HG03039 (cell line): ENCODE data around the gene TPRN.

ENCODE experiments used
- ATAC-seq: cut with Tn5 transposase; IDR thresholded peaks from one replicate; pipeline ENCODE4 v1.9.1; 2021; ENCODE audit warnings: mild to moderate bottlenecking, moderate library complexity; ENCODE audit not compliant: unreplicated experiment

TPRN gene

DNA sequence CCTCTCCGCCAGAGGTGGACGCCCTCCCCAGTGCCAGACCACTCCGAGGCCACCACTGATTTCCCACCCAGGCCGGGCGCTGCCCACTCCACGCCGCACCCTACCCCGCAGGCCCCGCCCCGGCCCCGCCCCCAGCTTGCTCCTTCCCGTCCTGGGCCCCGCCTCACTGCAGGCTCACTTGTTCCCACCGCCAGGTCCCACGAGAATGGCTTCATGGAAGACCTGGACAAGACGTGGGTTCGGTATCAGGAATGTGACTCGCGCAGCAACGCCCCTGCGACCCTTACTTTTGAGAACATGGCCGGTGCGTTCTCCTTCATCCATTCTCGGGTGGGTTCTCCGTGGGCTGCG is 37.2 kb downstream of the TPRN start:
- no peak for ATAC-seq

DNA sequence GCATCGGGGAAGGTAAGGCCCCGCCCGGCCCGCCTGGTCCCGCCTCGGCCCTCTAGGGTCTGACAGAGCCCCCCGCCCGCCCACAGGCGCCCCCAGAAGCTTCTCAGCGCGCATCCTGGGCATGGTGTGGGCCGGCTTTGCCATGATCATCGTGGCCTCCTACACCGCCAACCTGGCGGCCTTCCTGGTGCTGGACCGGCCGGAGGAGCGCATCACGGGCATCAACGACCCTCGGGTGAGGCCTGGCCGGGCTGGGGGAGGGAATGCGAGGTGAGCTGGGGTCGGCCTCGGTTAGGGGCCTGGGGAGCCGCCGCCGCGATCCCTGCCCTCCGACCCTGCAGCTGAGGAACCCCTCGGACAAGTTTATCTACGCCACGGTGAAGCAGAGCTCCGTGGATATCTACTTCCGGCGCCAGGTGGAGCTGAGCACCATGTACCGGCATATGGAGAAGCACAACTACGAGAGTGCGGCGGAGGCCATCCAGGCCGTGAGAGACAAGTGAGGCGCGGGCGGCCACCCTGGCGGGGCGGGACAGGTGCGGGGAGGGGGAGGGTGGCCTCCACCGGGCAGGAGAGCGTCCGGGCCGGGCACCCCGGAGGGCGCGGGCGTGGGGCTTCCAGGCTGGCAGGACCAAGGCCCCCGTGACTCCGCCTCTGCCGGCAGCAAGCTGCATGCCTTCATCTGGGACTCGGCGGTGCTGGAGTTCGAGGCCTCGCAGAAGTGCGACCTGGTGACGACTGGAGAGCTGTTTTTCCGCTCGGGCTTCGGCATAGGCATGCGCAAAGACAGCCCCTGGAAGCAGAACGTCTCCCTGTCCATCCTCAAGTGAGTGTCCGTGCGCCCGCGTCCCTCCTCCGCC is 37.8 kb downstream of the TPRN start:
- no peak for ATAC-seq

DNA sequence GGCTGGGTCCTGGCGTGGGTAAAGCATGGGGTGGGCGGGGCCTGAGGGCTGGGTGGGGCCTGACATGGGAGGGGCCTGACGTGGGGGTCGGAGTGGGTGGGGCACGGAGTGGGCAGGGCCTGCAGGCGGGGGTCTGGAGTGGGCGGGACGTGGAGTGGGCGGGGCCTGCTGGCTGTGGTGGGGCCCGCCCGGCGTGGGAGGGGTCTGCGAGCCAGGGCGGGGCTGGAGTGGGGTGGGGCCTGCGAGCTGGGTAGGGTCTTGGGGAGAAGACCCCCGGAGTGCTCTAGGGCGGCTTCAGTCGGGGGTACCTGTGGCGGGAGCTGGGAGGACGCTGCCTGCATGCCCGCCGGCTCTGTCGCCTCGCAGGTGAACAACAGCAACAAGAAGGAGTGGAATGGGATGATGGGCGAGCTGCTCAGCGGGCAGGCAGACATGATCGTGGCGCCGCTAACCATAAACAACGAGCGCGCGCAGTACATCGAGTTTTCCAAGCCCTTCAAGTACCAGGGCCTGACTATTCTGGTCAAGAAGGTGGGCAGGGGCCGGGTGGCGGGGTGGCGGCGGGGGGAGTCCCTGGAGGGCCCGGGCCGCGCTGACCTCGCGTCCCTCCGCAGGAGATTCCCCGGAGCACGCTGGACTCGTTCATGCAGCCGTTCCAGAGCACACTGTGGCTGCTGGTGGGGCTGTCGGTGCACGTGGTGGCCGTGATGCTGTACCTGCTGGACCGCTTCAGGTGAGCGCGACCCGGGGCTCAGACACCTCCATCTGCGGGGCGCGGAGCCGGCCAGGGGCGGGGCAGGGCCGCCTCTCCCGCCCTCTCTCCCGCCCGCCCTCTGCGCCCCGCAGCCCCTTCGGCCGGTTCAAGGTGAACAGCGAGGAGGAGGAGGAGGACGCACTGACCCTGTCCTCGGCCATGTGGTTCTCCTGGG is 38.7 kb downstream of the TPRN start:
- no peak for ATAC-seq

DNA sequence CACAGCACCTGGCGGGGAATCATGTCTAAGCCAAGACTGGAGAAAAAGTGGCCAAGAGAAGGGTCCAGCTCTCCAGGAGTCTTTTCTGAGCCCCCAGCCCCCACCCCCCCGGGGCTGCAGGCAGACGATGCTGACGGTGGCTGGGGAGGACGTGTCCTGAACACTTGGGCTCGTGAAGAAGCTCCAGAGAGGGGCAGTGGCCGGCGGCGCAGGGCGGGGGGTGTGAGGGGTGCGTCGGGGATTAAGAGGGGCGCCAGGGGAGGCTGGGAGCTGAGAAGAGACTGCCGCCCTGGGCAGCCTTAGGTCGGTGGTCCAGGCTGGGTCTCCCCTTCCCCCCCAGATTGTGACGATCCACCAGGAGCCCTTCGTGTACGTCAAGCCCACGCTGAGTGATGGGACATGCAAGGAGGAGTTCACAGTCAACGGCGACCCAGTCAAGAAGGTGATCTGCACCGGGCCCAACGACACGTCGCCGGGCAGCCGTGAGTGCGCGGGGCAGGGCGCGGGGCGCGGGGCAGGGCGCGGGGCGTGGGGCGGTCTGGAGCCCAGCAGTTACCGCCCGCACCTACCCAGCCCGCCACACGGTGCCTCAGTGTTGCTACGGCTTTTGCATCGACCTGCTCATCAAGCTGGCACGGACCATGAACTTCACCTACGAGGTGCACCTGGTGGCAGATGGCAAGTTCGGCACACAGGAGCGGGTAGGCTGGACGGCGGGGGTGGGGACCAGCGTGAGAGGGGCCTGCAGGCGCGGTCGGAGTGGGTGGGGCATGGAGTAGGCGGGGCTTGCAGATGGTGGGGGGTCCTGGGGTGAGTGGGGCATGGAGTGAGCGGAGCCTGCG is 39.6 kb downstream of the TPRN start:
- no peak for ATAC-seq

DNA sequence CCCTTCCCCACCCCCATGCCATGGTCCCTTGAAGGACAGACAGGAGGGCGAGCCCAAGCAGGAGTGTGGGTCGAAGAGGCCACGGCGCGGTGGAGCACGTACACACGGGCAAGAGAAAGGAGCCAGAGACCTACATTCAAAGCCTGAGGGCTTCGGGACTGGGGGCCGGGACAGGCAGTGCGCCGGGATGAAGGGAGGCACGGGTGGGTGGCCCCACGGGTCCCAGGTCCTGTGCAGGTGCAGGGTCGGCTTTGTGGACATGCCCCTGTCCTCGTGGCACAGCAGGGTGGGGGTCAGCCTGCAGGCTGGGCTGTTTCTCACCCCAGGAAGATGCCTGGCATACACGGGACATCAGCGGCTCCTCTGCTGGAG is 40.5 kb downstream of the TPRN start:
- no peak for ATAC-seq

DNA sequence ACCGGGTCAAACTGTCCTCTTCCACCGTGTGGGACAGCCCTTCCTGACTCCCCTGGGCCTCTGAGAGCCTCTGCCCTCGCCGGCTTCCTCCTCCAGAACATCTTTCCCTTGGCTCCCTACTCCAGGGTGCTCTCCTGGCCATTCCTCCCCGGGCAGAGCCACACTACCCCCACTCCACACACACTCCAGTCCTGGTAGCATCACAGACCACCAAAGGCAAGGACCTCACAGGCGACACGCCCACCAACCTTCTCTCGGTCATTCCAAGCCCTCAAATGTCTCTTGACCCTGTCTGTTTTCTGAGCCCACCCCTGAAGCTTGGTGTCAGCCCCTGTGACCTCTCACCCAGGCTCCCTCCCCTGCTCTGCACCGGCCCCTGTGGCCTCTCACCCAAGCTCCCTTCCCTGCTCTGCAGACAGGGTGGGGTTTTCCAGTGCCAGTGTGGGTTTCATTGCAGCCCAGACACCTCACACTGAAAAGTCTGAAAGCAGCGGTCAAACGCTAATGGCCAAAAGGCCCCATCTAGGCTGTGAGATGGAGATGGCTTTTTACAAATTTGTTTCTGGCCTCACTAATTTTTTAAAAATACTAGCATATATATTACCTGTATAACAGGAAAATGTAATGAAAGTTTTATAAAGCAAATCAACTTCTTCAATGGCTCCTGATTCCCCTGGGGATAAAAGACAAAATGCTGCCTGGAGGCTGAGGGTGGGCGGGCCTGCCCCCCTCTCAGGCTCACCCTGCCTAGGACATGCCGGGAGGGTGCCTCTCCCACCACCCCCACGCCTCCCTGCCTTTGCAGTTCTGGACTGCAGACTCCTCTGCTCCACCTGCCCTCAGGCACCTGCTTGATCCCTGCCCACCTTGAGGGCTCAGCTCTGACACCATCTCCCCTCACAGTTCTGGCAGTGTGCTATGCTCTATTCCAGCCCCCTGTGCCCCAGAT is 41.2 kb downstream of the TPRN start:
- no peak for ATAC-seq

DNA sequence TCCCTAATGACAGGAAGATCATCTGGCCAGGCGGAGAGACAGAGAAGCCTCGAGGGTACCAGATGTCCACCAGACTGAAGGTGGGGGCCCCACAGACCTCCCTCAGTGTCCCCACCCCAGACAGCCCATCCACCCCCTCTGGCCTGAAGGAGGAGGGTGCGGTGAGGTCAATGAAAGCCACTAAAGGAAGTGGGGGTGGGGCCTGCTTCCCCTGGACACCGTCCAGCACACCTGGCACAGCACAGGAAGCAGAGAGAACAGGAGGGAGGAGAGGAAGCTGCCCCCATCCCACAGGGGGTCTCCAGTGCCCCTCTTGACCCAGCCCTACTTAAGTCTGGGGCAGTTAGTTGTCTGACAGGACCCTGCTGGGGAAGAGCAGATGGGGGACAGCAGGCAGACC is 41.9 kb downstream of the TPRN start:
- ATAC-seq = no peak

DNA sequence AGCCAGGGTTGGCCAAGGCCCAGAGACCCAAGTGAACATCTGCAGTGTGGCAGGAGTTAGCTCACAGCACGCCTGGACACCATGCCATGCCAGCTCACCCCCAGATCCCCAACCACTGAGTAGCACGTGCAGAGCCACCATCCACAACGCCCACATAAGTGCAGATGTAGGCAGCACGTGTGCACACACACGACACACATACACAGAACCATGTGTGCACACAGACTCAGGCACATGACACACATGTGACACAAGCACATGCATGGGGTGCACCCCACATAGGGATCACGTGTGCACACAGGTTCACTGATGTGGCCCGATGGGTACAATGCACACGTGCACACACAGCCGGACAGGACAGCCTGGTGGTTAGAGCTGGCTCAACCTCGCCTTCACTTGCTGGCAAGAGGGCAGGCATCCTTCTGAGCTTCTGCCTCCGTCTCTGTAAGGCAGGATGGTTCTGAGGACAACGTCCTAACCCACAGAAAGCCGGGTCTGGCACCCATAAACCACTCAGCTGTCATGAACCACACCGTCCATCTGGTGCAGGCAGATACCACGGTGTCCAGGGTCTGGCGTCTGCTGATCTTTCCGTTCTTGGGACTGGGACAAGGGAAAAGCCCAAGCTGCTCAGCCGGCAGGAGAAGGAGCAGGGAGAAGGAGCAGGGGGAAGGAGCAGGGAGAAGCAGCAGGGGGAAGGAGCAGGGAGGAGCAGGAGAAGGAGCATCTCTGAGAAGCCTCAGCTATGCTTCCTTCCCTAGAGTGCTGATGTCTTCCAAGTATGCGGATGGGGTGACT is 42.7 kb downstream of the TPRN start:
- no peak for ATAC-seq

DNA sequence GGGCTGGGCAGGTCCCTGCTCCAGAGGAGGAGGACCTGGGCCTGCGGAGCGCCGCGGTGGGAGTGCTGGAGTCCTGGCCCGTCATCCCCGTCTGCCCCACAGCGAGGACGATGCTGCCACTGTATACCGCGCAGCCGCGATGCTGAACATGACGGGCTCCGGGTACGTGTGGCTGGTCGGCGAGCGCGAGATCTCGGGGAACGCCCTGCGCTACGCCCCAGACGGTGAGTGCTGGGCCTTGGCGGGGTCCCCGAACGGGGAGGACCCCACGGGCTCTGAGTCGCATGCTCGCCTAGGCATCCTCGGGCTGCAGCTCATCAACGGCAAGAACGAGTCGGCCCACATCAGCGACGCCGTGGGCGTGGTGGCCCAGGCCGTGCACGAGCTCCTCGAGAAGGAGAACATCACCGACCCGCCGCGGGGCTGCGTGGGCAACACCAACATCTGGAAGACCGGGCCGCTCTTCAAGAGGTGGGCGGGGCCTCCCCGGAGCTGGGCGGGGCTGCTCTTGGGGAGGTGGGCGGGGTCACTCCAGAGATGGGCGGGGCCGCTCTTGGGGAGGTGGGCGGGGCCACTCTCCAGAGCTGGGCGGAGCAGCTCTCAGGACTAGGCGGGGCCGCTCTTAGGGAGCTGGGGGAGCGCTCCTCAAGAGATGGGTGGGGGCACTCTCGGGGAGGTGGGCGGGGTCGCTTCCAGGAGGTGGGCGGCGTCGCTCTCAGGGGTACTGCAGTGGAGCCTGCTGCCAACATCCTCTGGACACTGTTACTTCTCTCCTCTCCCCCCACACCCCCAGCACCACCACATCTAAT is 43.8 kb downstream of the TPRN start:
- no peak for ATAC-seq

DNA sequence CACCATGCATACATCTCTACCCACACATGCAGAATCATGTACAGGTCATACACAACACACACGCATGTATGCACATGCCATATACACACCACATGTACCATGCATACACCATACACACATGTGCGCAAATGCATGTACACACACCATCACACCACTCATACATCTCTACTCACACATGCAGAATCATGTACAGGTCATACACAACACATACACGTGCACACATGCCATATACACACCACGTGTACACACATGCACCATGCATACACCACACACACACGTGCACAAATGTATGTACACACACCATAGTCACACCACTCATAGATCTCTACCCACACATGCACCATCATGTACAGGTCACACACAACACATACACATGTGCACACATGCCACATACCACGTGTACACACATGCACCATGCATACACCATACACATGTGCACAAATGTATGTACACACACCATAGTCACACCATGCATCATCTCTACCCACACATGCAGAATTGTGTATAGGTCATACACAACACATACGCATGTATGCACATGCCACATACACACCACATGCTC is 47.6 kb downstream of the TPRN start:
- ATAC-seq = no peak

DNA sequence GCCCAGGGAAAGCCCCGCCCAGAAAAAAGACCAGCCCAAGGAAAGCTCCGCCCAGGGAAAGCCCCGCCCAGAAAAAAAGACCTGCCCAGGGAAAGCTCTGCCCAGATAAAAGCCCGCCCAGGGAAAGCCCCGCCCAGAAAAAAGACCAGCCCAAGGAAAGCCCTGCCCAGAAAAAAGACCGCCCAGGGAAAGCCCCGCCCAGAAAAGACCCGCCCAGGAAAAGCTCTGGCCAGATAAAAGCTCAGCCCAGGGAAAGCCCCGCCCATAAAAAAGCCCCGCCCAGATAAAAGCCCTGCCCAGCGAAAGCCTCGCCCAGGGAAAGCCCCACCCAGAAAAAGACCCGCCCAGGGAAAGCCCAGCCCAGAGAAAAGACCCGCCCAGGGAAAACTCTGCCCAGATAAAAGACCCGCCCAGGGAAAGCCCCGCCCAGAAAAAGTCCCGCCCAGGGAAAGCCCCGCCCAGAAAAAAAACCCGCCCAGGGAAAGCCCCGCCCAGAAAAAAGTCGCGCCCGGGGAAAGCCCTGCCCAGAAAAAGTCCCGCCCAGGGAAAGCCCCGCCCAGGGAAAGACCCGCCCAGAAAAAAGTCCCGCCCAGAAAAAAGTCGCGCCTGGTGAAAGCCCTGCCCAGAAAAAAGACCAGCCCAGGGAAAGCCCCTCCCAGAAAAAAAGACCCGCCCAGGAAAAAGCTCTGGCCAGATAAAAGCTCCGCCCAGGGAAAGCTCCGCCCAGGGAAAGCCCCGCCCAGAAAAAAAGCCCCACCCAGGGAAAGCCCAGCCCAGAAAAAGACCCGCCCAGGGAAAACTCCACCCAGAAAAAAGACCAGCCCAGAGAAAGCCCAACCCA is 49.7 kb downstream of the TPRN start:
- peak; percentile 37 for ATAC-seq

DNA sequence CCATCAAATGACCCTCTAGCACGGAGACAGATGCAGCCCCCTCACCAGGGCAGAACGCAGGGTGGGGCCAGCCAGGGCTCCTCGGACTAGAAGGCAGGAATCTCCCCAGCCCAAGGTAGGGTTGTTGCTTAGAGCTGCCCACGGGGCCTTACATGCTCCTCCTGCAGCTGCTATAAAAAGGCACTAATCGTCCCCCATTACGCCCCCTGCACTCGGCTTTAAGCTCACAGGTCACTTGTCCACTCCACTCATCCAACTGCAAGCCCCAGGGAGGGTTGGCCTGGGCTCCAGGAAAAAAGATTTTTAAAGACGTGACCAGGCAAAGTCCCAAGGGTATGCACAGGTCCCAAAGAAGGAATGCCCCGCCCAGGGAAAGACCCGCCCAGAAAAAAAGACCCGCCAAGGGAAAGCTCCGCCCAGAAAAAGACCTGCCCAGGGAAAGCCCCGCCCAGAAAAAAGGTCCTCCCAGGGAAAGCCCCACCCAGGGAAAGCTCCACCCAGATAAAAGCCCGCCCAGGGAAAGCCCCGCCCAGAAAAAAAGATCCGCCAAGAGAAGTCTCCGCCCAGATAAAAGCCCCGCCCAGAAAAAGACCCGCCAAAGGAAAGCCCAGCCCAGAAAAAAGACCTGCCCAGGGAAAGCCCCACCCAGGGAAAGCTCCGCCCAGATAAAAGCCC is 50.5 kb downstream of the TPRN start:
- ATAC-seq = peak; percentile 20

DNA sequence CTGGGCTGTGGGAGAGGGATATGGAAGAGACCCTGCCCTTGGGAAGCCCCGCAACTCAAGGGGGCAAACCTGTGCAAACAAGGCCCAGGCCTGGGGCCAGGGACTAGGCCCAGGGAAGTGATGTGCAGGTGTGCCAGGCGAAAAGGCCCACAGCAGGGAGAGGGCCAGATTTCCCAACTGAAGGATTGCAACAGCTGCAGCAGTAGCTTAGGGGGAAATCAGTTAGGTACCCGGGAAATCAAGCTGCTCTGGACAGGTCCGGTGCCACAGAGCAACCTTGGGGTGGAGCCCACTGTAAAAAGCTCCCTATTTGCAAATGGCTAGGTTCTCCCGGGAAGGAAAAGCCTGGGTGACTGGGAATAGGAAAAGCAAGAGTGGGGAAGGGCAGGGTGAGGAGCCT is 51.2 kb downstream of the TPRN start:
- no peak for ATAC-seq

DNA sequence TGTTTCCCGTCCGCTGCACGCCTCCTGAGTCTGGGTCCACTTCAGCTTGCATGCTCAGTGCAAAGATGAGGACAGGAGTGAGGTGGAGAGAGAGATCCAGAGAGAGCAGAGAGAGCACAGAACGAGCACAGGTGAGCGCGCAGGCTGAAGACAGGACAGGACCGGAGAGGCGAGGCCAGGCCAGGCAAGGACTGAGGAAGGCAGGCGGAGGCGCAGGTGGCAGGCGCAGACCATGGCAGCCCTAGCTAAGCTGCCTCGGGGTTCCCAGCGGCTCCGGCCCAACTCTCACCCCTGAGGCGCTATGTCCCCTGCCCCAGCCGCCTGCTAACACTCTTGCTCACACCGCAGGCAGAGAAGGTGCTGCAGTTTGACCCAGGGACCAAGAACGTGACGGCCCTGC is 51.9 kb downstream of the TPRN start:
- ATAC-seq = no peak

DNA sequence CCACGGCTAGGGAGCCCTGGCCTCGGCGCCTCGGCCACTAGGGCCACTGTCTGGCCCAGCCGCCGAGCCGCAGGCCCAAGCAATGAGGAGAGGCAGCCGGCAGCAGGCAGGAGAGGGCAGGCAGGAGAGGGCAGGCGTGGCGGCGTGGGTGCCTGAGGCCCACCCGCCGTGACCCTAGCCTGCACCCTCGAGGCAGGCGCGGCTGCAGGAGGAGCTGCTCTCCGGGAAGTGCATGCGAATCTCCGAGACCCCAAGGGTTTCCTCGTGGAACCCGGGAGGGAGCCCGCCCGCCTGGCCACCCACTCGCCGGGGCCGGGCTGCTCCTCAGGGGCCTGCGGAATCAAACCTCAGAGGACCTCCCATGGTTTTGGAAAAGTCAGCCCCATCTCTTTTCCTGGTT is 52.3 kb downstream of the TPRN start:
- no peak for ATAC-seq

DNA sequence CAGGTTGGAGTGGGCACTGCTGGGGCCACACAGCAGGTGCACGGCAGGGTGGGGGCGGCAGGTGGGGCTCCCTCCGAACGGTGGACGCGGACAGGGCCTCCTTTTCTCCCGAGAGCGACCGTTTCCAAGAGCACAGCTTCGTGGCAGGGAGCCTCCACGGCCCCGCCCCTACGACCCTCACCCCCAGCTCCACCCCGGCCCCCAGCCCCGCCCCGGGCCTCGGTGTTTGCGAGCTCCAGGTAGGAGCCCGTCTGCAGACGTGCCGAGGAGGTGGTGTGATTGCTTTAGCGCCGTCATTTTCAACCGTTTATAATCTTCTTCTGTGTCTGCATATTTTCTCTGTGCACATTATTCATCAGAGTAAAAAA is 52.8 kb downstream of the TPRN start:
- no peak for ATAC-seq
